ENCODE results near the gene SLC29A2.
"Not testable (repeated sequence)": the region's sequence is repeated elsewhere in the genome, so short reads cannot be mapped to it uniquely, and the experiment has no call there.

The SLC29A2 gene

DNA sequence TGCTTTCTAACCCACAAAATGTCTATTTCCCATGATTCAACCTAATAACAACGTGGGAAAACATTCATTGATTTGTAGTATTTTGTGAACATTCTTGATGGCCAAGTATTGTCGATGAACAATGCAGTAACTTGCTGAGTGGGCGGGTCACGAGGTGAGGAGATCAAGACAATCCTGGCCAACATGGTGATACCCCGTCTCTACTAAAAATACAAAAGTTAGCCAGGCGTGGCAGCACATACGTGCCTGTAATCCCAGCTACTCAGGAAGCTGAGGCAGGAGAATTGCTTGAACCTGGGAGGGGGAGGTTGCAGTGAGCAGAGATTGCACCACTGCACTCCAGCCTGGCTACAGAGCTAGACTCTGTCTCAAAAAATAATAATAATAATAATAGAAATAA lies 8.7 kb upstream of the SLC29A2 start:
- DNase-seq, result not testable (repeated sequence)

DNA sequence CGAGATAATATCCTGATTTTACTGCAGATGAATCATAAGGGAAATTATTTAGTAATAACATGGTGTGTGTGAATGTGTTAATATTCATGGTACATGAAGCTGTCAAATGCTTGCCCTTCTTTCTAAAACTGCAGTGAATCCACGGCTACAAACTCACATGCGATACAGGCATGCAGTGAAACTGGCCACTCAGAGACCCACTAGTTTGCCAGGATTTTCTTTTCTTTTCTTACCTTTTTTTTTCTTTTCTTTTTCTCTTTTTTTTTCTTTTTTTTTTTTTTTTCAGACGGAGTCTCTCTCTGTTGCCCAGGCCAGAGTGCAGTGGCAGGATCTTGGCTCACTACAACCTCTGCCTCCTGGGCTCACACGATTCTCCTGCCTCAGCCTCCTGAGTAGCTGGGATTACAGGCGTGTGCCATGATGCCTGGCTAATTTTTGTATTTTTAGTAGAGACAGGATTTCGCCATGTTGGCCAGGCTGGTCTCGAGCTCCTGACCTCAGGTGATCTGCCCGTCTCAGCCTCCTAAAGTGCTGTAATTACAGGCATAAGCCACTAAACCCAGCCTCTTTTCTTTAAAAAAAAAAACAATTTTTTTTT lies 2.2 kb upstream of the SLC29A2 start:
- DNase-seq, result not testable (repeated sequence)

DNA sequence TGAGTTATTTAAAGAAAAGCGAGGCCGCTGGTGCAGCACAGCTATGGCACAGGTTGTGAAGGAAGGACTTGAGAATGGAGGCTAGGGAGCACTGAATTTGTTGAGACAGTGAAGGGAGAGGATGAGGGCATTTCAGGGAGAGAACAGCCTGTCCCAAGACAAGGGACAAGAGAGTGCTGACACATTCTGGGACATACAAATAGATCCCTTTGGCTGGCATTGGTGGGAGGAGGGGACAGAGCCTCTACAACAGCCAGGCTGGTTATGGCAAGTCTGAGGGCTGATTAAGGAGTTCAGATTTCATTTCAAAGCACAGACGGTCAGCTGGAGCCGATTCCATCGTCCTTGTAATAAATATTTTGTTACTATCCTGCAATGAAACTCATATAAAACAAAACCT lies 1.7 kb upstream of the SLC29A2 start:
- DNase-seq, result no peak

DNA sequence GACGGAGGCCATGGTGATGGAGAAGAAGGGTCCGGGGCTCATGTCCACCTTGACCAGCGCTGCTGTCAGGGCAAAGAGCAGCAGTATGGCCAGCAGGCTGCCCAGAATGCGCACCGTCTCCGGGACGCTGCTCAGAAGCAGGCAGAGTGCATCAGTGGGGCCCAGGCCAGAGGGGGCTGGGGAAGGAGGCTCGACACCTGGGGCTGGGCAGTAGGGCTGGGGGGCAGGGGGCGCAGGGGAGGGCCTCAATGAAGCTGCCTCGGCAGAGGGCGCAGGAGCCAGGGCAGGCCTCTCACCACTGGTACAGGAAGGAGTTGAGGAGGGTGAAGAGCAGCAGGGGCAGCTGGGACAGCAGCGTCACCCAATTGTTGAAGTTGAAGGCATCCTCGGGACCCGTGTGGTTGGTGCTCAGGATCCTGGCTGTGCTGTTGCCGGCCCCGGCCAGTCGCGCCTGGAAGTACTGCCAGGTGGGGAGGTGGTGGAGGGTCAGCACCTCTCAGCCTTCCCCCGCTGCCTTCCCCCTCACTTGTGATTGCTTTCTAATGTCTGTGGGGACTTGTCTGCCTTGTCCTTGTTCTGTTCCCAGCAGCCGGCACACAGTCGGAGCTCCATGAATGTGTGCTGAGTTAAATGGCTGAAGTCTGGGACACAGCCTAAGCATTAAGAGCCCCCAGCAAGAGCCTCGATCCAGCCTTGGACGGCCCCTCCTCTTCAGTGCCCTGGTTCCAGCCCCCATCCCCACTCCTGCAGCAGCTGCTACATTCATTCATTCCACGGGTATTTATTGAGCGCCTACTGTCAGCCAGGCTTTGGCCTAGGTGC lies 2.3 kb downstream of the SLC29A2 start:
- no peak for DNase-seq

DNA sequence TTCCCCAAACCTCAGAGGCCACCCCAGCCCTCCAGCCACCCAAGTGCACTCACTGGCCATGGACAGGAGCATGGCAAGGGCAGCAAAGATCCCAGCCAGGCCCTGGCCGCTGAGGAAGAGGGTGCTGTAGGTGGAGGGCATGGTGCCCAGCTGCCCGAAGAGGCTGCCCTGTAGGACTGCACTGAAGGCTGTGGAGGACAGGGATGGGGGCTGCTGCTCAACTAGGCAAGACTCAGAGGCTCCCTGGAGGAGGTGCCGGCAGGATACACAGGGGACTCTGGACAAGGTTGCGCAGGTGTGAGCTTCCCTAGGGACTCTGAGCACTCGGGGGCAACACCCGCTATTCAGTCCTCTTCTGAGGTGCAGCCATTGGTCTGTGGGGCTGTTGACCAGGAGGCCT lies 3.1 kb downstream of the SLC29A2 start:
- DNase-seq, result no peak

DNA sequence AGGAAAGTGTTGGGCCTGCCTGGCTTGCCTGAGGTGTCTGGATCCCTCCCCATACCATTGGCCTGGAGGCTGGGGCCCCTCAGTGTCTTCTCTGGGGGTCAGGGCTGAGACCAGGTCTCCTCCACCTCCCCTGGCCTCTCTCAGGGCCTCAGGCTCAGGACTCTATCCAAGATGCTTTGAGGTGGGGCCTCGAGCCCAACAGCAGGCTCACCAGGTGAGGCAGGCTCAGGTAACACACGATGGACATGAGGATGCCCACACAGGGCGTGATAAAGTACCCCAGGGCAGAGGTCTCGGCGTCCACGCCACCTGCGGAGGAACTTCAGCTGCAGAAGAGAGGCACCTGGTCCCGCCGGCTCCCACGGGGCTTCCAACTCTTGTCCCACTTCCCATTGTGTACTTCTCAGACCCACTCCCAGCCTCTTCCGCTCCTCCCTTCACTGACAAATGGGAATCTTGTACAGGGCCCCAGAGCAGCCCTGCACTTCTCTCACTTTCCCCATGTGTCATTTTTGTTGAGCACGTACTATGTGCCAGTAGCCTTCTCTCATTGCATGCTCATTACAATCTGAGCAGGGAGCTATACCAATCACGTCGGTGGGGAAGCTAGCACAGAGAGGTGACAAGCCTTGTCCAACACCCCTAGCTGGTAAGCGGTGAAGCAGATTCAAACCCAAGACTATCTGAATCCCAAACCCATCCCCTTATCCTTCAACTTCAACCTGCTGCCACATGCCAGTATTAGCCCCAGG lies 3.8 kb downstream of the SLC29A2 start:
- DNase-seq, result no peak

DNA sequence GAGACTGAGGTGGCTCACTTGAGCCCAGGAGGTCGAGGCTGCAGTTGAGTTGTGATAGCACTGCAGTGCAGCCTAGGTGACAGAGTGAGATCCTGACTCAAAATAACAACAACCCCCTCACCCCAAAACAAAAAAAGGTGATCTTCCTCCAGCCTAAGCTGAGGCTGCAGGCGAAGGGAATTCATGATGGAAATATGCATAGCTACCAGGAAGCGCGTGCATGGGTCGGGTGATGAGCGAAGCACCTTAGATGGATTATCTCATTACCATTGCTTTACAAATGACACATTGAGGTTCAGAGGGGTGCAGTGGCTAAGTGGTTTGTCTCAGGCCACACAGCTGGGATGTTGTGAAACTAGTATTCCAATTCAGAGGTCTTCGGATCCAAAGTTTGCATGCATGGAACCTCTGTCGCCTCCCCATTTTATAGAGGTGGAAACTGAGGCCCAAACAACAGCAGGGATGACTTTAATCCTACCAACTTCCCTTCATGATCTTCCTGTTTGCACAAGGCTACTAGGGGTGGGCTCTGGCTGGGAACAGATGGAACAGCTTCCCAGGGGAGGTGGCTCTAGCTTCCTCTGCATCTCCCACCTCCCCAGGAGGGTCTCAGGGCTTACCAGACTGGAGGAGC lies 4.6 kb downstream of the SLC29A2 start:
- no peak for DNase-seq

DNA sequence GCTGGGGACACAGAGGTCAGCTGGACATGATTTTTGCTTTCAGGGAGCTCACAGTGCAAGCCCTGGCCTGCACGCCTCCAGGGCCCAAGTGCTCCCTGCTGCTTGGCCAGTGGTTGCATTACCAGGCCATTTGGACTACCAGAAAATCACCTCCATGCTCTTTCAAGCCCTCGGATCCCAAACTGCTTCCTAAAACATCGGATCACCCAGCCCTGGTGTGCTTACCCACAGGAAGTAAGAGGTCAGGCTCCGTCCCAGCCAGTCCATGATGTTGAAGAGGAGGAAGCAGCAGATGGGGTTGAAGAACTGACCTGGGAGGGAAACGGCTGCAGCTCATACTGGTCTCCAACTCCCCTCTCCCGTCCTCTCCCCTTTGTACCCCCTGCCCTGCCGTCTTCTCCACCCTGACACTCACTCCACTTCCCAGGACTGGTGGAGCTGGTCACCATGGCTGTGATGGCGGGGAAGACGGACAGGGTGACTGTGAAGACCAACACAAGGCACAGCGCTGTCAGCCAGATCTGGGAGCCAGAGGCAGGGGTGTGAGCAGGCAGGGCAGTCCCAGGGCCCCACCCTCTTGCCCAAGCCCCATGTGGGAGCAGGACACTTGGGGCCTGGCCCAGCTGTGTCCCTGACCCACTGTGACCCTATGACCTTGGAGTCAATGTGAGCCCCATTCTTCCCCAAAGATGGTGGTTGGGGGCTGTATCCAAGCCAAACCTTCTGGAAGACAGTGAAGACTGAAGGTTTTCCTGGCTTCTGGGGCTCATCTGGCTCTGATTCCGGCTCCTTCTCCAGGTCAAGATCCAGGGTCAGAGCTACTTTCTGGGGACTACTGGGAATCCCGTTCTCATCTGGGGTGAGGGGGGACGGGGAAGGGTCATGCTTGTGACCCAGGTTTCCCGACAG lies 5.6 kb downstream of the SLC29A2 start:
- no peak for DNase-seq

DNA sequence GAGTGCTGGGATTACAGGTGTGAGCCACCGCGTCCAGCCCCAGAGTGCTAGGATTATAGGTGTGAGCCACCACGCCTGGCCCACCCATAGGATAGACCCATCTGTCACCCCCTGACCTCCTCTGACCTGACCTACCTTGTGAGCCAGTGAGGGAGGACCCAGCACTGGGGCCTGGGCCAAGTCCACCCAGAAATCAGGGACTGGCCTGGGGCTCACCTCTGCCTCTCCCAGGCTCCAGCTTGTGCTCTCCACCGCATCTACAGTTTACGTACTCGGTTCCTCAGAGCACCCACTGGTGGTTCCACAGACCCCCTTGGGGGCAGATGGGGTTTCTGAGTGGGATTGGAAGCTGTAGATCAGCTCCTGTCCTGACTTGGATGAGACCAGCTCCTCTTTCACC lies 6.4 kb downstream of the SLC29A2 start:
- DNase-seq, result no peak

DNA sequence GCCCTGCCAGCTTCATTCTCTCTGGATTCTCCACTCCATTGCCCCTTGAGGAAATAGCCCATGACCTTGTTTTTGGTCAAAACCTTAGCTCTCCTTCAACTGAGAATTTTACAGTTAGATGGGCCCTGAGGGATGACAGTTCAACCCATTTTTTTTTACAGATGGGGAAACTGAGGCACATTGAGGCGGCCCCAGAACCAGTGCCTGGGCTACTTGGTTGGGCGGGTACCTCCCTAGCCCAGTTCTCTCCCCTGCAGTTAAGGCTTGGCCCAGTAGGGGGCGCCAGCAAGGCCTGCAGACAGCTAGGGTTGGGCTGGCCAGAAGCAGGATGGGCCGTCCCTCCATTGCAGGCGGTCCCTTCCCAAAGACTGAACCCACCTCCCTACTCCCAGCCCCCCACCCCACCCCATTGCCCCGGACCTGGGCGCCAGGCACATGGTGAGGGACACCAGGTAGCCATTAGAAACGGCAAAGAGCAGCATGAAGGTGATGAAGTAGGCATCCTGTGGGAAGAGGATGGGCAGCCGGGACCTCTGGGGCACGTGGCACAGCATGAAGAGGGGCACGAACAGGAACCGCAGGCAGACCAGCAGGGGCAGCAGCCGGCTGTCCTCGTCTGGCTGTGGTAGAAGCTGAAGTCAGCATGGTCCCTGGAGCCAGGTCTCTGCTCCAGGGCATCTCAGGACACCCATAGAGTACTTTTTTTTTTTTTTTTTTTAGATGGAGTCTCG lies 7.6 kb downstream of the SLC29A2 start:
- peak; percentile 59 to 60 for DNase-seq

DNA sequence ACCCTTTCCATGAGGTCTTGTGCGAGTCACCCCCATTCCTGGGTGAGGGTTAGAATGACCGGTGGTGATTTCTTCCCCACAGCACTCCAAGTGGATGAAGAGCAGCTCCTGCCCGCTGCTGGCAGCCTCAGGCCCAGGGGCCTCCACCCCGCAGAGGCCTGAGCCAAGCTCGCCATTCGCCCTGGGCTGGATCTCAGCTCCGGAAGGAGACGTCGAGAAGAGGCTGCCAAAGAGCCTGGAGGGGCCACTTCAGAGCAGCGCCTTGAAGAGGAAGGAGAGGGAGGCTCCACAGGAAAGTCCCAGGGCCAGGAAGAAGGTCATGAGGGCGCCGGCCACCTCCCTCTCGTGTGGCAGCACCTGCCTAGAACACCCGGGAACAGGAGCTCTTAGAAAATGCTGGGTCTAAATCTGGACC lies 8.4 kb downstream of the SLC29A2 start:
- no peak for DNase-seq

DNA sequence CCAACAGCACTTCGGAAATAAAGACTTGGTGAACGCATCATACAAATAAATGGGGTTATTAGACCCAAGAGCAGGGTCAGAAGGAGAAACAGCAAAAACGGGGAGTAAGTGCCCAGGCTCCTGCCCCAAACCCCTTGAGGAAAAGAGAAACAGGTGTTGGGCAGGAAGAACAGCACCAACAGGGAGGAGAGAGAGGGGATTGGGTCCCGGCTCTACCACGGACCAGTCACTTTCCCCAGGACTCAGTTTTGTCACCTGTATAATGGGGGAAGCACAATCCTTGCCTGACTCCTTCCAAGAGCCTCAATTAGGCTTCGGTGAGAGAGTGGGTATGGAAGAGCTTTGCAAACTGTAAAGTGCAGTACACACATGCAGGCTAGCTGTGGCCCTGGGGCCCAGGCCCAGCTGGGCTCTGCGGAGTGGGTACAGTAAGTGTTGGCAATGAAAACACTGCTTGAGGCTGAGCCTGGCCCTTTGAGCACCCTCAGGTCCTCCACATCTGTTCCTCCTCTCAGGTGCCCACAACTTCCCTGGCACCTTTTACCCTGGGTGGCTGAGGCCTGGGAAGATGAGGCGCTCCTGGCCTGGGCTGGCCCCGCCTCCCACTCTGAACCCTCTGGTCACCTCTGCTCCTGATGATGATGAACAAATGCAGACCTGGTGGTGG lies 8.9 kb downstream of the SLC29A2 start:
- DNase-seq, result no peak

DNA sequence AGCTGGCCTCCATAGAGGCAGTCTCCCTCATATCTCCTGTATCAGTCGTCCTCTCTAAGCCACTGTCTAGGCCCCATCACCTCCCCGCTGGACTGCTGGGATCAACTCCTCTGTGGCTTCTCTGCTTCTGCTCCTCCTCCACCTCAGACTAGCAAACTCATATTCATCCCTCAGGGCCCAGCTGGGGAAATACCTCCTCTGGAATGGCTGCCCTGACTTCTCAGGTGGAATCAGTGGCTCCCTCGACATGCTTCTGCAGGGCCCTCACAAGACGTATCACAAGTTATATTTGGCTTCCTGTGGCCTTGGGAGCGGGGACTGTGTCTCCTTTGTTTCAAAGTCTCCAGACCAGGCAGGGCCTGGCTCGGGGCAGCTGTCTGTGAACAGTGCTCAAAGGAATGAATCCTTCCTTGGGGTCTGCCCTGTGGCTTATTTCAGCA lies 10.0 kb downstream of the SLC29A2 start:
- DNase-seq, result no peak

DNA sequence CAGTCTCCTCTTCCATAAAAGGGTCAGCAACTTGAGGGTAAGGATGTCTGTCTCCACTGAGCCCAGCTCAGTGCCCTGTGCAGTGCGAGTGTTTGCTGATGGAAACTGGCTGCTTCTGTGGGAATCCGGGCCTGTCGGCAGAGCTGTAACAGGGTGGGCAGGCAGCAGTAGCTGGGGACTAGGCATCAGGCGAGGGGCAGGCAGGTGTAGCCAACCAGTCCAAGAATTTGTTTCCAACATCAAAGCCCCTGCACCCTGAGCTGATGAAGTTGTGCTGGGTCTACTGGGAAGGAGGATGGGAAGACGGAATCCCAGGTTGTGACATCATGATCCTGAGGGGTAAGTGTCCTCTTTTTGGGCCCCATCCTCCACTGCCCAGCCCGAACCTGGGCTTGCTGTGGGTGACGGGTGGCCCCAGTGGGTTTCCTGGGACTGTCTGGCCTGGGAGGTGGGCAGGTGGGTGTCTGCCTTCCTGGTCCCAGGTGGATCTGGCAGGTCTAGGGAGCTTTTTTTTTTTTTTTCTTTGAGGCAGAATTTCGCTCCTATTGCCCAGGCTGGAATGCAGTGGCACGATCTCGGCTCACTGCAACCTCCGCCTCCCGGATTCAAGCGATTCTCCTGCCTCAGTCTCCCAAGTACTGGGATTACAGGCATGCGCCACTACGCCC lies 11.0 kb downstream of the SLC29A2 start:
- DNase-seq, result no peak

DNA sequence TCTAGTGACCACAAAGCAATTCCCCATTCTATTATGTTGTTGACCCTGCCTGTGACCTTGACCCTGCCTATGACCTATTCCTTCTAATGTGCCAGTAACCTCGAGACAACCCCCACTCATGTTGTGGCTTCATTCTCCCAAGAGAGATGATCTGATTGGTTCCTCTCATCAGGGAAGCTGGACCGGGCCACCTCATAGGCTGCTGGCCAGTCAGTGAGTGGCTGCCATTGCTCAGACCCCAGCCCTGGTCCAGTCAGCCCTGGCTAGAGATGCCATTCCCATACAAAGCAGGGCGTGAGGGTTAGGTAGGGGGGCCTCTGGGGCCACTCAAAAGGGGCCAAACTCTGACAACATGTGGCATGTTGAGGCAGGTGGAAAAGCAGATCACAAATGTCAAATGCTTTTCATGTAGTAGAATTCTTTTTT lies 11.9 kb downstream of the SLC29A2 start:
- DNase-seq, result no peak

DNA sequence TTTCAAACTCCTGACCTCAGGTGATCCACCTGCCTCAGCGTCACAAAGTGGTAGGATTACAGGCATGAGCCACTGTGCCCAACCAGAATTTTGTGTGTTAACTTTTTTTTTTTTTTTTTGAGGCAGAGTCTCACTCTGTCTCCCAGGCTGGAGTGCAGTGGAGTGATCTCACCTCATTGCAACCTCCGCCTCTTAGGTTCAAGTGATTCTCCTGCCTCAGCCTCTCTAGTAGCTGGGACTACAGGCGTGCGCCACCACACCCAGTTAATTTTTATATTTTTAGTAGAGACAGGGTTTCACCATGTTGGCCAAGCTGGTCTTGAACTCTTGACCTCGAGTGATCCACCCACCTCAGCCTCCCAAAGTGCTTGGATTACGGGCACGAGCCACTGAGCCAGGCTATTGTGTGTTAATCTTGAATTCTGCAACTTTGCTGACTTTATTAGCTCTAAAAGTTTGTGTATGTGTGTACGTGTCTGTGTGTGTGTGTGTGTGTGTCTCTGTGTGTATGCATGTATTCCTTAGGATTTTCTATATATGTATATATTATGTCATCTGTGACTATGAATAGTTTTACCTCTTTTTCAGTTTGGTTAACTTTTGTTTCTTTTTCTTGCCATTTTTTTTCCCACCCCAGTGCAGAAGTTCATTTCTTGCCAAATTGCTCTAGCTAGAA lies 20.9 kb downstream of the SLC29A2 start:
- not testable (repeated sequence) for DNase-seq

DNA sequence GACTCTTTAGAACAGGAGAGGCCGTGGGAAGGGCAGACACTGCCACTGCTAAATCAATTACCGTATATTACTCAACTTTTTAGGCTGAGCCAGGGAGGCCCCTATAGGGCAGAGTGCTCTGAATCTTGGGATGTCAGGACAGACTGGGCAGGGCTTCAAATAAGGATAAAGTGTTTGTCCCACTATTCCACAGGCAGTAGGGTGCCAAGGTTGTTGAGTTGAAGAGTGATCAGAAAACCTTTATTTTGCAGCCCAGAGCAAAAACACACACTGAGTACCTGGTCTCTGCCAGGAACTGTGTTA lies 22.5 kb downstream of the SLC29A2 start:
- DNase-seq, result no peak

DNA sequence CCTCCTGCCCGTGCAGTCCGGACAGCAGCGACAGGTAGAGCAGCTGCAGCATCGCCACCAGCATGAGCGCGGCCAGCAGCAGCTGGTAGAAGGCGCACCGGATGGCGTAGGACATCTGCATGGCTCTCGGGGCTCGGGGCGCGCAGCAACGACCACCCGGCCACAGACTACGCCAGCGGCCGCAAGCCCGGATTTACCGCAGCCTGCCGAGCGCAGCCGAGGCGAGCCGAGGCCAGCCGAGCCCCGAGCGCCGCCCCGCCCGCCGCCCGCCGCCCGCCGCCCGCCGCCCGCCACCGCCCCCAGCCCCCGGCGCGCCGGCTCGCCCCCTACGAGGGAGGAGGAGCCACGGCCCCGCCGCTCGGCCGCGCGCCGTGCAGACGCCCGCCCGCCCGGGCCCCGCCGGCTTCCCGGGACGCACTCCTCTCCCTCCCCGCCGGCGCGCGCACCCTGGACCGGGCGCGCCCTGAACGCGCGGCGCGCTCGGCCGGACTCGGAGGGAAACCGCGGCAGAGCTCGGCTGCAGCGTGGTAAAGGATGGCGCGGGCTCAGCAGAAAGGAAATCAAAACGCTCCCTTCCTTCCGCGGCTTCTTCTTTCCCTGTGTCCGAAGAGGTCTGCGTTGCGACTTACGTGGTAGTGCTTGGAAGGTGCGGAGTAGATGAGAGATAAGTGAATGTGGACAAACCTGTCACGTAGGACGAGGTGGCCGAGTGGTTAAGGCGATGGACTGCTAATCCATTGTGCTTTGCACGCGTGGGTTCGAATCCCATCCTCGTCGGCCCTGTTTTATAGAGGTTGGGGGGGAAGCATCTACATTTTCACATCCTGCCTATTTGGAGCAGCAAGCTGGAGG lies 23.9 kb downstream of the SLC29A2 start, which contains the start of gene B4GAT1:
B4GAT1 (minus strand) TSS at position 205 of the 852 bp plus-strand sequence; CDS start at position 121, 84 bp downstream.
- DNase-seq, result peak; percentile 77
